B cell (primary cell): Measurements from ENCODE around the gene ZNF366.

Experiments
- EZH2 ChIP-seq: IDR thresholded peaks from 2 replicates; pipeline ENCODE4 v1.6.1; 2012; ENCODE audit warnings: borderline replicate concordance, low read depth, mild to moderate bottlenecking, moderate library complexity, low read length; ENCODE audit not compliant: insufficient read depth, poor library complexity, severe bottlenecking
- TF ChIP-seq, protein P1 (sequence below): fragments of 200-600 bp; IDR thresholded peaks from one replicate; pipeline ENCODE4 v1.8.0; 2022; ENCODE audit warnings: antibody characterized with exemption, mild to moderate bottlenecking

DNA sequence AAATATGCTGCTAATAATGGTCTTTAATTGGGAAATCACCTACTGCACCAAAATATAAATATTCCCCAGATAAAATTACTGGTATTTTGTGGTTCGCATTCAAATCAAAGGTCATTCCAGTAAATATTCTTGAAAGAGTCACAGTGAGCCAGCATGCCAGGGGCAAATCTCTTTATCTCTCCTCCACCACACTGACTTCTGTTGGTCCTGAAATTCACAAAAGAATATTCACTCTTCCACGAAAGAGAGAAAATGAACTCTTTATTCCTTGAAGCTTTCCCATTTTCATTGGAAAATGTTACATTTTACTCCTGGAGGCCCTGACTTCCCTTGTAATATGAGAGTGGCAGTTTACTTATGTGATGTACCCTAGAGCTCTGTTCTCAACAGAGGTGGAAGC is 39.7 kb downstream of the ZNF366 start:
- TF ChIP-seq, protein P1, sequence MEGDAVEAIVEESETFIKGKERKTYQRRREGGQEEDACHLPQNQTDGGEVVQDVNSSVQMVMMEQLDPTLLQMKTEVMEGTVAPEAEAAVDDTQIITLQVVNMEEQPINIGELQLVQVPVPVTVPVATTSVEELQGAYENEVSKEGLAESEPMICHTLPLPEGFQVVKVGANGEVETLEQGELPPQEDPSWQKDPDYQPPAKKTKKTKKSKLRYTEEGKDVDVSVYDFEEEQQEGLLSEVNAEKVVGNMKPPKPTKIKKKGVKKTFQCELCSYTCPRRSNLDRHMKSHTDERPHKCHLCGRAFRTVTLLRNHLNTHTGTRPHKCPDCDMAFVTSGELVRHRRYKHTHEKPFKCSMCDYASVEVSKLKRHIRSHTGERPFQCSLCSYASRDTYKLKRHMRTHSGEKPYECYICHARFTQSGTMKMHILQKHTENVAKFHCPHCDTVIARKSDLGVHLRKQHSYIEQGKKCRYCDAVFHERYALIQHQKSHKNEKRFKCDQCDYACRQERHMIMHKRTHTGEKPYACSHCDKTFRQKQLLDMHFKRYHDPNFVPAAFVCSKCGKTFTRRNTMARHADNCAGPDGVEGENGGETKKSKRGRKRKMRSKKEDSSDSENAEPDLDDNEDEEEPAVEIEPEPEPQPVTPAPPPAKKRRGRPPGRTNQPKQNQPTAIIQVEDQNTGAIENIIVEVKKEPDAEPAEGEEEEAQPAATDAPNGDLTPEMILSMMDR: no peak
- TF ChIP-seq EZH2: no peak
